ENCODE data around the gene CLEC4C. TPM values are rescaled to one million over a fixed set of nuclear protein-coding genes. Genes with fewer than 3 reads are reported as not detected.

Gene CLEC4C
- total and polyA plus RNA-seq, 2 of the 4 experiments (the other 2 are of a cell fraction) = not detected

DNA sequence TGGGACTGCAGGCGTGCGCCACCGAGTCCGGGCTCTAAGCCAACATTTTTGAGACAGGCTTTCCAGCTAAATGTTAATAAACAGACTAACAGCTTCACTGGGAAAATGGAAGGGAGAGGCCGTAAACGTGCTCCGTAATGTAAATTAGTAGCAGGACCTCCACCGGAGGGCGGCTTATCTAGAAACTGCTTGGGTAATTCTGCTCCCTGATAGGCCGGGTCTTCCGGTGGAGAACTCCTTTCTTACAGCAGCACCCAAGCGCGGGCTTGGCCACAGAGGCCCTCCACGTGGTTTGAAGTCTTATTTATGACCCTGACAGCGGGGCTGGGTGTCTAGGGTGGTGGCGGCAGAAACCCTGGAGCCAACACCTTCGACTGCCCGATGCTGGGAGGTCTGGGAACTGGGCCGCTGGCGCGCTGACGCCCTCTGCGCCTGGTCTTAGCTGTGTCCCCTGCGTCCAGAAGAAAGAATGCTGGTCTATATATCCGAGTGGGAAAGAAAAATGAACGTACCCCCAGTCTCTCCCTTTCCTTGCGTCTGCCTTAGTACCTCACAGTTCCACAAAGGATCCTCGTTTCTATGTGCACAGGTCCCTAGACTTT, 34.2 kb downstream of the CLEC4C start:
- no peak overlapping the region for H3K9ac ChIP-seq (ENCODE audit: low read depth, low read length)
- no peak overlapping the region for H4K91ac ChIP-seq (ENCODE audit: insufficient read depth, low read depth, low read length)
- H2BK5ac ChIP-seq (ENCODE audit: low read depth, low read length, poor library complexity, severe bottlenecking) = no peak overlapping the region
- no peak overlapping the region for H2AK9ac ChIP-seq (replicated peaks; ENCODE audit: low read depth, low read length, poor library complexity)
- no peak overlapping the region for H3K14ac ChIP-seq (replicated peaks; ENCODE audit: low read depth, low read length)
- H2BK20ac ChIP-seq (ENCODE audit: low read depth, low read length) = no peak overlapping the region
- 80% methylated on average over 2 of the region's 28 CpGs; no CpG with 5 or more reads in 1 of the 2 experiments for WGBS, 2 experiments (ENCODE audit: extremely low coverage in 2 of 2, insufficient read length in 1 of 2)
- no peak overlapping the region for H3K27ac ChIP-seq (ENCODE audit: insufficient read depth, low read length)
- no peaks in the 10 kb centered on the region for H3K27me3 ChIP-seq (ENCODE audit: control insufficient read depth, insufficient read depth, low read length)
- no peak overlapping the region for H2BK120ac ChIP-seq (ENCODE audit: low read depth, low read length)
- no peak overlapping the region for H3K56ac ChIP-seq (ENCODE audit: extremely low read depth, insufficient read depth, low read length)
- no peaks in the 10 kb centered on the region for H3K9me1 ChIP-seq (ENCODE audit: insufficient read depth, low read length)
- H3K79me1 ChIP-seq (ENCODE audit: low read depth in 1 of 2, low read length in 2 of 2) = no peaks in the 10 kb centered on the region
- H3K18ac ChIP-seq (ENCODE audit: low read depth, low read length) = no peak overlapping the region
- H3K36me3 ChIP-seq (ENCODE audit: control insufficient read depth, insufficient read depth, low read length) = no peaks in the 10 kb centered on the region
- in situ Hi-C loops (cut with MboI; ENCODE audit: low sequenced_read_pairs) = no loop called here
- CTCF ChIA-PET = no interaction called here
- no peak overlapping the region for H4K8ac ChIP-seq (ENCODE audit: low read depth in 2 of 2, low read length in 2 of 2)
- H2AK5ac ChIP-seq (ENCODE audit: low read depth, low read length) = no peak overlapping the region
- peaks cover 12% of the 10 kb centered on the region; the same call in 1 of the 2 replicates for H3K9me3 ChIP-seq (ENCODE audit: control insufficient read depth, insufficient read depth, low read length)
- POLR2A ChIA-PET (ENCODE audit: unreplicated experiment) = no interaction called here
- H2AFZ ChIP-seq (replicated peaks; ENCODE audit: low read length, poor library complexity) = no peak overlapping the region
- intact Hi-C loops (cut with micrococcal nuclease) = no loop called here
- no peak overlapping the region for H3K4me2 ChIP-seq (ENCODE audit: low read depth, low read length)
- dilution Hi-C loops (cut with HindIII; ENCODE audit: low sequenced_read_pairs, unreplicated experiment) = no loop called here
- no TSS peak for BruUV-seq (replicated peaks)
- no peak overlapping the region for H3K23ac ChIP-seq (ENCODE audit: low read depth, low read length)
- no peak for DNase-seq
- no peak overlapping the region for H3K4me3 ChIP-seq (ENCODE audit: insufficient read depth, low read depth, low read length)
- no peaks in the 10 kb centered on the region for H3K4me1 ChIP-seq (ENCODE audit: control insufficient read depth, insufficient read depth, low read length)
- TF ChIP-seq, protein P1, sequence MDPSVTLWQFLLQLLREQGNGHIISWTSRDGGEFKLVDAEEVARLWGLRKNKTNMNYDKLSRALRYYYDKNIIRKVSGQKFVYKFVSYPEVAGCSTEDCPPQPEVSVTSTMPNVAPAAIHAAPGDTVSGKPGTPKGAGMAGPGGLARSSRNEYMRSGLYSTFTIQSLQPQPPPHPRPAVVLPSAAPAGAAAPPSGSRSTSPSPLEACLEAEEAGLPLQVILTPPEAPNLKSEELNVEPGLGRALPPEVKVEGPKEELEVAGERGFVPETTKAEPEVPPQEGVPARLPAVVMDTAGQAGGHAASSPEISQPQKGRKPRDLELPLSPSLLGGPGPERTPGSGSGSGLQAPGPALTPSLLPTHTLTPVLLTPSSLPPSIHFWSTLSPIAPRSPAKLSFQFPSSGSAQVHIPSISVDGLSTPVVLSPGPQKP (IDR thresholded peaks at IDR 0.05; ENCODE audit: borderline replicate concordance, low read depth, low read length) = no peak
- TF ChIP-seq CHD1 (IDR thresholded peaks at IDR 0.05; ENCODE audit: low read depth, low read length) = no peak
- no peak for TF ChIP-seq MAZ (IDR thresholded peaks at IDR 0.05; ENCODE audit: borderline replicate concordance, low read depth, low read length)
- TF ChIP-seq BHLHE40 (IDR thresholded peaks at IDR 0.05; ENCODE audit: low read depth, low read length) = no peak
- no peak for TF ChIP-seq MAFK (IDR thresholded peaks at IDR 0.05; ENCODE audit: low read depth, low read length)
- TF ChIP-seq, protein P2, sequence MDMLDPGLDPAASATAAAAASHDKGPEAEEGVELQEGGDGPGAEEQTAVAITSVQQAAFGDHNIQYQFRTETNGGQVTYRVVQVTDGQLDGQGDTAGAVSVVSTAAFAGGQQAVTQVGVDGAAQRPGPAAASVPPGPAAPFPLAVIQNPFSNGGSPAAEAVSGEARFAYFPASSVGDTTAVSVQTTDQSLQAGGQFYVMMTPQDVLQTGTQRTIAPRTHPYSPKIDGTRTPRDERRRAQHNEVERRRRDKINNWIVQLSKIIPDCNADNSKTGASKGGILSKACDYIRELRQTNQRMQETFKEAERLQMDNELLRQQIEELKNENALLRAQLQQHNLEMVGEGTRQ (IDR thresholded peaks at IDR 0.05; ENCODE audit: low read depth, low read length) = no peak
- TF ChIP-seq RFX5 (IDR thresholded peaks at IDR 0.05; ENCODE audit: low read depth, low read length) = no peak
- no peak for TF ChIP-seq NFE2L2 (IDR thresholded peaks at IDR 0.05; ENCODE audit: low read depth, low read length)
- TF ChIP-seq POLR2A (IDR thresholded peaks at IDR 0.05; ENCODE audit: low read depth, low read length) = no peak
- no peak for TF ChIP-seq RCOR1 (IDR thresholded peaks at IDR 0.05; ENCODE audit: insufficient replicate concordance, low read length)
- TF ChIP-seq FOS (IDR thresholded peaks at IDR 0.05; ENCODE audit: low read depth, low read length) = no peak
- TF ChIP-seq CEBPB (IDR thresholded peaks at IDR 0.05; ENCODE audit: low read depth, low read length) = no peak
- TF ChIP-seq RAD21 (IDR thresholded peaks at IDR 0.05; ENCODE audit: low read length) = no peak
- TF ChIP-seq, protein P3, sequence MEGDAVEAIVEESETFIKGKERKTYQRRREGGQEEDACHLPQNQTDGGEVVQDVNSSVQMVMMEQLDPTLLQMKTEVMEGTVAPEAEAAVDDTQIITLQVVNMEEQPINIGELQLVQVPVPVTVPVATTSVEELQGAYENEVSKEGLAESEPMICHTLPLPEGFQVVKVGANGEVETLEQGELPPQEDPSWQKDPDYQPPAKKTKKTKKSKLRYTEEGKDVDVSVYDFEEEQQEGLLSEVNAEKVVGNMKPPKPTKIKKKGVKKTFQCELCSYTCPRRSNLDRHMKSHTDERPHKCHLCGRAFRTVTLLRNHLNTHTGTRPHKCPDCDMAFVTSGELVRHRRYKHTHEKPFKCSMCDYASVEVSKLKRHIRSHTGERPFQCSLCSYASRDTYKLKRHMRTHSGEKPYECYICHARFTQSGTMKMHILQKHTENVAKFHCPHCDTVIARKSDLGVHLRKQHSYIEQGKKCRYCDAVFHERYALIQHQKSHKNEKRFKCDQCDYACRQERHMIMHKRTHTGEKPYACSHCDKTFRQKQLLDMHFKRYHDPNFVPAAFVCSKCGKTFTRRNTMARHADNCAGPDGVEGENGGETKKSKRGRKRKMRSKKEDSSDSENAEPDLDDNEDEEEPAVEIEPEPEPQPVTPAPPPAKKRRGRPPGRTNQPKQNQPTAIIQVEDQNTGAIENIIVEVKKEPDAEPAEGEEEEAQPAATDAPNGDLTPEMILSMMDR (conservative IDR thresholded peaks at IDR 0.05; ENCODE audit: low read depth, low read length) = no peak
- no peak for TF ChIP-seq MXI1 (IDR thresholded peaks at IDR 0.05; ENCODE audit: borderline replicate concordance, low read depth, low read length)
- TF ChIP-seq SMC3 (IDR thresholded peaks at IDR 0.05; ENCODE audit: low read depth, low read length) = no peak
- no peak overlapping the region for H3K4ac ChIP-seq (ENCODE audit: low read depth, low read length)
- no peak overlapping the region for H2BK15ac ChIP-seq (ENCODE audit: low read depth, low read length)
- no peaks in the 10 kb centered on the region for H4K20me1 ChIP-seq (ENCODE audit: insufficient read depth, low read length)
- no peak overlapping the region for H4K5ac ChIP-seq (ENCODE audit: low read depth, low read length)
- no peak for ATAC-seq (ENCODE audit: low read depth)

Measured in IMR-90 (cell line).